ENCODE measurements around the gene TPD52L2.
A peak's percentile ranks its signal among the peaks of the same experiment; 100 is the strongest.
"Not testable (repeated sequence)": the region's sequence is repeated elsewhere in the genome, so short reads cannot be mapped to it uniquely, and the experiment has no call there.

Gene TPD52L2

GRCh38 chr20:63857764-63858392 lies 7.2 kb upstream of the TPD52L2 start:
- no peak for DNase-seq

GRCh38 chr20:63858393-63859165 lies 6.5 kb upstream of the TPD52L2 start:
- no peak for DNase-seq

- DNase-seq: no peak
Observed at GRCh38 chr20:63859166-63859699, 5.8 kb upstream of the TPD52L2 start.

- DNase-seq: no peak
Observed at GRCh38 chr20:63860325-63861051, 4.6 kb upstream of the TPD52L2 start.

GRCh38 chr20:63861365-63861934 lies 3.6 kb upstream of the TPD52L2 start, which contains the start of gene ABHD16B:
ABHD16B (plus strand) TSS chr20:63861498; CDS start chr20:63861541, 43 bp downstream.
- DNase-seq: no peak

GRCh38 chr20:63861981-63862901 lies 2.8 kb upstream of the TPD52L2 start:
- DNase-seq: no peak

GRCh38 chr20:63863021-63863797 lies 1.9 kb upstream of the TPD52L2 start:
- no peak for DNase-seq

- DNase-seq: peak; percentile 76
Observed at GRCh38 chr20:63863798-63864544, 1.1 kb upstream of the TPD52L2 start.

GRCh38 chr20:63864545-63864977 lies 509 bp upstream of the TPD52L2 start:
- no peak for DNase-seq

GRCh38 chr20:63867042-63867441 lies 2.0 kb downstream of the TPD52L2 start:
- DNase-seq: not testable (repeated sequence)

GRCh38 chr20:63868264-63868663 lies 3.2 kb downstream of the TPD52L2 start:
- DNase-seq: no peak

- DNase-seq: peak; percentile 72
Observed at GRCh38 chr20:63873477-63873971, 8.5 kb downstream of the TPD52L2 start.

- not testable (repeated sequence) for DNase-seq
Observed at GRCh38 chr20:63874241-63874640, 9.2 kb downstream of the TPD52L2 start.

GRCh38 chr20:63876489-63877036 lies 11.5 kb downstream of the TPD52L2 start:
- DNase-seq: no peak

- DNase-seq: no peak
Observed at GRCh38 chr20:63877755-63878470, 12.8 kb downstream of the TPD52L2 start.

GRCh38 chr20:63878899-63879663 lies 14.0 kb downstream of the TPD52L2 start:
- DNase-seq: no peak

- not testable (repeated sequence) for DNase-seq
Observed at GRCh38 chr20:63880901-63881300, 15.8 kb downstream of the TPD52L2 start.

Data from NCI-H226 (cell line).